Esophagus muscularis mucosa (tissue), 4 donors: ENCODE data around the gene TMEM125.

Experiments
- EP300 ChIP-seq: sonication (generic); formaldehyde crosslinking; IDR thresholded peaks from one replicate; pipeline ENCODE4 v1.6.1; 2017; ENCODE audit warnings: antibody characterized with exemption
- POLR2A ChIP-seq: fragments of 450-650 bp; IDR thresholded peaks from one replicate; pipeline ENCODE4 v1.6.1; 2017; ENCODE audit warnings: antibody characterized with exemption, moderate library complexity, mild to moderate bottlenecking, low read depth
- POLR2AphosphoS5 ChIP-seq, 2 donors: sonication (generic); formaldehyde crosslinking; IDR thresholded peaks; one replicate each; pipeline ENCODE4 v1.6.1; 2017; ENCODE audit warnings: antibody characterized with exemption in 2 of 2
- TF ChIP-seq, protein P1 (sequence below), 3 experiments: fragments of 200-600 bp in 2 of 3; fragments of 450-650 bp in 1 of 3; sonication (generic) in 2 of 3; IDR thresholded peaks; one replicate each; pipeline ENCODE4 v1.5.1; 2017 to 2019; ENCODE audit warnings: antibody characterized with exemption in 3 of 3, mild to moderate bottlenecking in 2 of 3, moderate library complexity in 1 of 3

- TF ChIP-seq, protein P1, sequence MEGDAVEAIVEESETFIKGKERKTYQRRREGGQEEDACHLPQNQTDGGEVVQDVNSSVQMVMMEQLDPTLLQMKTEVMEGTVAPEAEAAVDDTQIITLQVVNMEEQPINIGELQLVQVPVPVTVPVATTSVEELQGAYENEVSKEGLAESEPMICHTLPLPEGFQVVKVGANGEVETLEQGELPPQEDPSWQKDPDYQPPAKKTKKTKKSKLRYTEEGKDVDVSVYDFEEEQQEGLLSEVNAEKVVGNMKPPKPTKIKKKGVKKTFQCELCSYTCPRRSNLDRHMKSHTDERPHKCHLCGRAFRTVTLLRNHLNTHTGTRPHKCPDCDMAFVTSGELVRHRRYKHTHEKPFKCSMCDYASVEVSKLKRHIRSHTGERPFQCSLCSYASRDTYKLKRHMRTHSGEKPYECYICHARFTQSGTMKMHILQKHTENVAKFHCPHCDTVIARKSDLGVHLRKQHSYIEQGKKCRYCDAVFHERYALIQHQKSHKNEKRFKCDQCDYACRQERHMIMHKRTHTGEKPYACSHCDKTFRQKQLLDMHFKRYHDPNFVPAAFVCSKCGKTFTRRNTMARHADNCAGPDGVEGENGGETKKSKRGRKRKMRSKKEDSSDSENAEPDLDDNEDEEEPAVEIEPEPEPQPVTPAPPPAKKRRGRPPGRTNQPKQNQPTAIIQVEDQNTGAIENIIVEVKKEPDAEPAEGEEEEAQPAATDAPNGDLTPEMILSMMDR (IDR thresholded peaks at IDR 0.05) = no peak
- TF ChIP-seq POLR2A (no peak), EP300 (no peak), POLR2AphosphoS5 (IDR thresholded peaks at IDR 0.05) (no peak)
Observed at GRCh38 chr1:43267291-43267805, 2.4 kb upstream of the TMEM125 start.
